OCI-LY3 (cell line): ENCODE data around the gene BTBD9.

Experiments
- H2AFZ ChIP-seq: fragments of 200-600, 300-600 bp; shearing (Covaris generic); 2 replicates; pipeline ENCODE4 v1.6.0; 2014; ENCODE audit warnings: antibody characterized with exemption, low read depth, low read length
- H3K27ac ChIP-seq: fragments of 200-600, 300-600 bp; sonication (generic); 2 replicates; pipeline ENCODE4 v1.5.1; 2014; ENCODE audit warnings: mild to moderate bottlenecking, low read length, moderate library complexity, mixed read lengths
- H3K27me3 ChIP-seq: fragments of 200-600, 300-600 bp; sonication (generic); 2 replicates; pipeline ENCODE4 v1.6.1; 2014; ENCODE audit warnings: low read depth, low read length, mixed read lengths
- H3K36me3 ChIP-seq: fragments of 200-600, 300-600 bp; sonication (generic); replicated peaks from 2 replicates; pipeline ENCODE3; 2014; ENCODE audit warnings: low read depth, low read length, mixed read lengths
- H3K4me1 ChIP-seq: fragments of 300-600, 200-600 bp; sonication (generic); 2 replicates; pipeline ENCODE4 v1.6.1; 2014; ENCODE audit warnings: low read length, mixed read lengths
- H3K4me2 ChIP-seq: fragments of 200-600, 300-600 bp; sonication (generic); 2 replicates; pipeline ENCODE4 v1.6.1; 2014; ENCODE audit warnings: low read length, mixed read lengths
- H3K4me3 ChIP-seq: fragments of 300-600, 200-600 bp; sonication (generic); 2 replicates; pipeline ENCODE4 v1.5.1; 2014; ENCODE audit warnings: antibody characterized with exemption, mild to moderate bottlenecking, low read length, moderate library complexity
- H3K79me2 ChIP-seq: fragments of 300-600, 200-600 bp; shearing (Covaris generic); 2 replicates; pipeline ENCODE4 v1.6.1; 2014; ENCODE audit warnings: mild to moderate bottlenecking, low read length, mixed read lengths
- H3K9ac ChIP-seq: fragments of 300-600, 200-600 bp; shearing (Covaris generic); 2 replicates; pipeline ENCODE4 v1.6.0; 2014; ENCODE audit warnings: mild to moderate bottlenecking, low read length, moderate library complexity
- H3K9me3 ChIP-seq: fragments of 200-600, 300-600 bp; shearing (Covaris generic); 2 replicates; pipeline ENCODE4 v1.6.1; 2014; ENCODE audit warnings: low read length, mixed read lengths; ENCODE audit not compliant: insufficient read depth
- H4K20me1 ChIP-seq: fragments of 200-600, 300-600 bp; sonication (generic); 2 replicates; pipeline ENCODE4 v1.6.1; 2016; ENCODE audit warnings: low read length, mixed read lengths; ENCODE audit not compliant: insufficient read depth
- EZH2phosphoT487 ChIP-seq: fragments of 200-600 bp; shearing (Covaris generic); IDR thresholded peaks from 2 replicates; pipeline ENCODE4 v1.6.1; 2018; ENCODE audit warnings: antibody characterized with exemption, mixed run types, low read depth
- TF ChIP-seq, protein P1 (sequence below): fragments of 200-600, 300-600 bp; sonication (generic); IDR thresholded peaks from 2 replicates; pipeline ENCODE4 v1.5.1; 2014; ENCODE audit warnings: antibody characterized with exemption, low read length, low read depth

Gene BTBD9

DNA sequence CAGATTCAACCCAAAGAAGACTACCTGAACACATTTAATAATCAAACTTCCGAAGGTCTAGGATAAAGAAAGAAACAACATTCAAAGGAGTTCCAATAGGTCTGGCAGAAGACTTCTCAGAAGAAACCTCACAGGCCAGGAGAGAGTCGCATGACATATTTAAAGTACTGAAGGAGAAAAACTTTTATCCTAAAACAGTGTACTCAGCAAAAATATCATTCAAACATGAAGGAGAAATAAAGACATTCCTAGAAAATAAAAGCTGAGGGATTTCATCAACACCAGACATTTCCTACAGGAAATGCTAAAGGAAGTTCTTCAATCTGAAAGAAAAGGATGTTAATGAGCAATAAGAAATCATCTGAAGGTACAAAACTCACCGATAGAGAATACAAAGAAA lies 108.6 kb downstream of the BTBD9 start:
- Histone ChIP-seq H3K4me2 (no peak overlapping the region), H3K27ac (no peak overlapping the region), H3K27me3 (no peaks in the 10 kb centered on the region), H4K20me1 (no peaks in the 10 kb centered on the region), H3K9me3 (no peaks in the 10 kb centered on the region), H2AFZ (no peak overlapping the region), H3K36me3 (no peaks in the 10 kb centered on the region), H3K9ac (no peak overlapping the region), H3K4me3 (no peak overlapping the region), H3K79me2 (no peaks in the 10 kb centered on the region), H3K4me1 (no peaks in the 10 kb centered on the region)
- TF ChIP-seq, protein P1, sequence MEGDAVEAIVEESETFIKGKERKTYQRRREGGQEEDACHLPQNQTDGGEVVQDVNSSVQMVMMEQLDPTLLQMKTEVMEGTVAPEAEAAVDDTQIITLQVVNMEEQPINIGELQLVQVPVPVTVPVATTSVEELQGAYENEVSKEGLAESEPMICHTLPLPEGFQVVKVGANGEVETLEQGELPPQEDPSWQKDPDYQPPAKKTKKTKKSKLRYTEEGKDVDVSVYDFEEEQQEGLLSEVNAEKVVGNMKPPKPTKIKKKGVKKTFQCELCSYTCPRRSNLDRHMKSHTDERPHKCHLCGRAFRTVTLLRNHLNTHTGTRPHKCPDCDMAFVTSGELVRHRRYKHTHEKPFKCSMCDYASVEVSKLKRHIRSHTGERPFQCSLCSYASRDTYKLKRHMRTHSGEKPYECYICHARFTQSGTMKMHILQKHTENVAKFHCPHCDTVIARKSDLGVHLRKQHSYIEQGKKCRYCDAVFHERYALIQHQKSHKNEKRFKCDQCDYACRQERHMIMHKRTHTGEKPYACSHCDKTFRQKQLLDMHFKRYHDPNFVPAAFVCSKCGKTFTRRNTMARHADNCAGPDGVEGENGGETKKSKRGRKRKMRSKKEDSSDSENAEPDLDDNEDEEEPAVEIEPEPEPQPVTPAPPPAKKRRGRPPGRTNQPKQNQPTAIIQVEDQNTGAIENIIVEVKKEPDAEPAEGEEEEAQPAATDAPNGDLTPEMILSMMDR: no peak
- TF ChIP-seq EZH2phosphoT487: no peak

DNA sequence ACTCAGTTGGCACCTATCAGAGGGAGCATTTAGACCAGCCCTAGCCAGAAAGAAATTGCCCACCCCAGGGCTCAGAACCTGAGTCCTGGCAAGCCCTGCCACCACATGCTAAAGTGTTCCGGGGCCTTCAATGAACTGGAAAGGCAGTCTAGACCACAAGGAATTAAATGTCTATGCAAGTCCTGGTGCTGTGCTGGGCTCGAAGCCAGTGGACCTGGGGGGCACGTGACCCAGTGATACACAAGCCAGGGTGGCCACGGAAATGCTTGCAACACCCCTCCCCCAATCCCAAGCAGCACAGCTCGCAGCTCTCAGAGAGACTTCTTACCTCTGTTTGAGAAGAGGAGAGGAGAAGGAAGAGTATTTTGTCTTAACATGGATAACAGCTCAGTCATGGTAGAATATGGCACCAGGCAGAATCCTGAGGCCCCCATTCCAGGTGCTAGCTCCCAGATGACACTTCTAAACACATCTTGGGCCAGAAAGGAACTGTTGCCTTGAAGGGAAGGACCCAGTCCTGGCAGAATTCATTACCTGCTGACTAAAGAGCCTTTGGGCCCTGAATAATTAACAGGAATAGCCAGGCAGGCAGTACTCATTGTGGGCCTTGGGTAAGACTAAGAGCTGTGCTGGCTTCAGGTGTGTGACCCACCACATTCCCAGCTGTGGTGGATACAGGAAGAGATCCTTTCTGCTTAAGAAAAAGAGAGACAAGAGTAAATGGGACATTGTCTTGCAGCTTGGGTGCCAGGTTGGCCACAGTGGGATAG lies 111.3 kb downstream of the BTBD9 start:
- TF ChIP-seq, protein P1: no peak
- no peaks in the 10 kb centered on the region for H3K79me2 ChIP-seq
- H3K27me3 ChIP-seq: no peaks in the 10 kb centered on the region
- H4K20me1 ChIP-seq: no peaks in the 10 kb centered on the region
- H3K4me1 ChIP-seq: peaks cover 5% of the 10 kb centered on the region; the same call in 1 of the 2 replicates
- H3K9me3 ChIP-seq: no peaks in the 10 kb centered on the region
- no peak overlapping the region for H2AFZ ChIP-seq
- no peak overlapping the region for H3K4me3 ChIP-seq
- no peak overlapping the region for H3K9ac ChIP-seq
- H3K36me3 ChIP-seq: no peaks in the 10 kb centered on the region
- no peak overlapping the region for H3K4me2 ChIP-seq
- H3K27ac ChIP-seq: no peak overlapping the region

DNA sequence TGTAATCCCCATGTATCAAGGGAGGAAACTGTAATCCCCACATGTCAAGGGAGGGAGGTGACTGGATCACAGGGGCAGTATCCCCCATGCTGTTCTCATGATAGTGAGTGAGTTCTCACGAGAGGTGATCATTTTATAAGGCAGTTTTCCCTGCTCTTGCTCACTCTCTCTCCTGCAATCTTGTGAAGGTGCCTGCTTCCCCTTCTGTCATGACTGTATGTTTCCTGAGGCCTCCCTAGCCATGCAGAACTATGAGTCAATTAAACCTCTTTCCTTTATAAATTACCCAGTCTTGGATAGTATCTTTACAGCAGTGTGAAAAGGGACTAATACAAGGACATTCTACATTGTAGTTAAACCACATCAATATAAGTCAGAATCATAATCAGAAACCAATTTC lies 112.4 kb downstream of the BTBD9 start:
- Histone ChIP-seq H2AFZ (no peak overlapping the region), H3K9me3 (no peaks in the 10 kb centered on the region), H4K20me1 (no peaks in the 10 kb centered on the region), H3K4me2 (no peak overlapping the region), H3K36me3 (no peaks in the 10 kb centered on the region), H3K9ac (no peak overlapping the region), H3K4me1 (peaks cover 5% of the 10 kb centered on the region; the same call in 1 of the 2 replicates), H3K4me3 (no peak overlapping the region), H3K27ac (no peak overlapping the region), H3K79me2 (no peaks in the 10 kb centered on the region), H3K27me3 (no peaks in the 10 kb centered on the region)
- no peak for TF ChIP-seq EZH2phosphoT487
- TF ChIP-seq, protein P1: no peak

DNA sequence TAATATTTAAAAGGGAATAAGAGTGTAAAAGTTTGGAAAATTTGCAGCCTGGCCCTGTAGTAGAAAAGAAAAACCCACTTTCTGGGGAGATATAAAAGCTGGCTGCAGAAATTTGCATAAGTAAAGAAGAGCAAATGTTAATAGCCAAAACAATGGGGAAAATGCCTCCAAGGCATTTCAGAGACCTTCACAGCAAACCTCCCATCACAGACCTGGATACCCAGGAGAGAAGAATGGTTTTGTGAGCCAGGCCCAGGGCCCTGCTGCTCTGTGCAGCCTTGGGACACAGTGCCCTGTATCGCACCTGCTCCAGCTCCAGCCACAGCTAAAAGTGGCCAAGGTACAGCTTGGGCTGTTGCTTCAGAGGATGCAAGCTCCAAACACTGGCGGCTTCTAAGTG lies 113.8 kb downstream of the BTBD9 start:
- Histone ChIP-seq H3K4me1 (peaks cover 5% of the 10 kb centered on the region; the same call in 1 of the 2 replicates), H4K20me1 (no peaks in the 10 kb centered on the region), H3K9ac (no peak overlapping the region), H3K27me3 (no peaks in the 10 kb centered on the region), H3K27ac (no peak overlapping the region), H3K4me2 (no peak overlapping the region), H3K79me2 (no peaks in the 10 kb centered on the region), H3K36me3 (no peaks in the 10 kb centered on the region), H2AFZ (no peak overlapping the region), H3K9me3 (no peaks in the 10 kb centered on the region), H3K4me3 (no peak overlapping the region)
- TF ChIP-seq, protein P1: no peak
